HepG2 (cell line): Measurements from ENCODE around the gene PCDHGA6.

Source experiments
- EP300 ChIP-seq, 3 experiments: sonication (generic) in 1 of 3; formaldehyde crosslinking in 1 of 3; IDR thresholded peaks; 2 replicates each; pipeline versions ENCODE4 v1.5.1 to v1.6.1; 2011 to 2020; ENCODE audit warnings: low read depth in 2 of 3, low read length in 2 of 3, borderline replicate concordance in 1 of 3, improper control_type of control experiment in 1 of 3, mild to moderate bottlenecking in 1 of 3, missing genetic modification reagents in 1 of 3, moderate library complexity in 1 of 3
- MXI1 ChIP-seq: IDR thresholded peaks from 3 replicates; pipeline ENCODE4 v1.6.1; 2012; ENCODE audit warnings: low read depth, low read length, inconsistent platforms, borderline replicate concordance
- SIN3A ChIP-seq: IDR thresholded peaks from 2 replicates; pipeline ENCODE4 v1.6.1; 2011; ENCODE audit warnings: low read depth, mild to moderate bottlenecking, control low read depth, low read length, borderline replicate concordance
- ZNF331 ChIP-seq: sonication (generic); formaldehyde crosslinking; IDR thresholded peaks from 2 replicates; pipeline ENCODE4 v1.4.0; 2020; ENCODE audit warnings: missing genetic modification reagents
- TF ChIP-seq, protein P1 (sequence below): sonication (generic); formaldehyde crosslinking; IDR thresholded peaks from 2 replicates; pipeline ENCODE4 v1.5.0; 2020; ENCODE audit warnings: mild to moderate bottlenecking, missing genetic modification reagents

DNA sequence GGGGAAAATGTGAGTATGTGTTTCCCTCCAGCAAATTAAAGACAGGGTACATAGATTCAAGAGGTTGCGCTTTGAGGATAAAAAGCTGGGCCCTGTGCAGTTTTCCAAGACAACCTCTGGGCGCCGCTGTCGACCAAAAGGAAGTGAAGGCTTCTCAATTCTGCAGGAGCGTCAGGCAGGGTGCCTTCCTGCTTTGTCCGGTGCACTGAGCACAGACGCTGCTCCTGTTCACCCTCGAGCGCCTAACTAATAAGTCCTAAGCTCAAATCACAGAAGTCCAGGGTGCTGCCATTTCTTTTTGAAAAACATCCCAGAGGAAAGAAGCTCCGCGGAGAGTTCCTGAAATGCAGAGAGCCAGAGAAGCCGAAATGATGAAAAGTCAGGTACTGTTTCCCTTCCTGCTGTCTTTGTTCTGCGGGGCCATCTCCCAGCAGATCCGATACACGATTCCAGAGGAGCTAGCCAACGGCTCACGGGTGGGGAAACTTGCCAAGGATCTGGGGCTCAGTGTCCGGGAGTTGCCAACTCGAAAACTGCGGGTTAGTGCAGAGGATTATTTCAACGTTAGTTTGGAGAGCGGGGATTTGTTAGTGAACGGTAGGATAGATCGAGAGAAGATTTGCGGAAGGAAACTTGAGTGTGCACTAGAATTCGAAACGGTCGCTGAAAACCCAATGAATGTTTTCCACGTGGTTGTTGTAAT lies 23.6 kb upstream of the PCDHGA6 start, which contains the start of gene PCDHGB1:
- TF ChIP-seq ZNF331 (CRISPR knock-in tag) (no peak), SIN3A (no peak), MXI1 (no peak), EP300 (IDR thresholded peaks at IDR 0.05; ENCODE audit: low read depth in 2 of 2, low read length in 2 of 2) (no peak), EP300 (CRISPR knock-in tag; IDR thresholded peaks at IDR 0.05; ENCODE audit: borderline replicate concordance) (no peak)
- TF ChIP-seq, protein P1, sequence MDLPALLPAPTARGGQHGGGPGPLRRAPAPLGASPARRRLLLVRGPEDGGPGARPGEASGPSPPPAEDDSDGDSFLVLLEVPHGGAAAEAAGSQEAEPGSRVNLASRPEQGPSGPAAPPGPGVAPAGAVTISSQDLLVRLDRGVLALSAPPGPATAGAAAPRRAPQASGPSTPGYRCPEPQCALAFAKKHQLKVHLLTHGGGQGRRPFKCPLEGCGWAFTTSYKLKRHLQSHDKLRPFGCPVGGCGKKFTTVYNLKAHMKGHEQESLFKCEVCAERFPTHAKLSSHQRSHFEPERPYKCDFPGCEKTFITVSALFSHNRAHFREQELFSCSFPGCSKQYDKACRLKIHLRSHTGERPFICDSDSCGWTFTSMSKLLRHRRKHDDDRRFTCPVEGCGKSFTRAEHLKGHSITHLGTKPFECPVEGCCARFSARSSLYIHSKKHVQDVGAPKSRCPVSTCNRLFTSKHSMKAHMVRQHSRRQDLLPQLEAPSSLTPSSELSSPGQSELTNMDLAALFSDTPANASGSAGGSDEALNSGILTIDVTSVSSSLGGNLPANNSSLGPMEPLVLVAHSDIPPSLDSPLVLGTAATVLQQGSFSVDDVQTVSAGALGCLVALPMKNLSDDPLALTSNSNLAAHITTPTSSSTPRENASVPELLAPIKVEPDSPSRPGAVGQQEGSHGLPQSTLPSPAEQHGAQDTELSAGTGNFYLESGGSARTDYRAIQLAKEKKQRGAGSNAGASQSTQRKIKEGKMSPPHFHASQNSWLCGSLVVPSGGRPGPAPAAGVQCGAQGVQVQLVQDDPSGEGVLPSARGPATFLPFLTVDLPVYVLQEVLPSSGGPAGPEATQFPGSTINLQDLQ: no peak
